ENCODE measurements around the gene CDIP1.
A peak's percentile ranks its signal among the peaks of the same experiment; 100 is the strongest.

CDIP1 gene

DNA sequence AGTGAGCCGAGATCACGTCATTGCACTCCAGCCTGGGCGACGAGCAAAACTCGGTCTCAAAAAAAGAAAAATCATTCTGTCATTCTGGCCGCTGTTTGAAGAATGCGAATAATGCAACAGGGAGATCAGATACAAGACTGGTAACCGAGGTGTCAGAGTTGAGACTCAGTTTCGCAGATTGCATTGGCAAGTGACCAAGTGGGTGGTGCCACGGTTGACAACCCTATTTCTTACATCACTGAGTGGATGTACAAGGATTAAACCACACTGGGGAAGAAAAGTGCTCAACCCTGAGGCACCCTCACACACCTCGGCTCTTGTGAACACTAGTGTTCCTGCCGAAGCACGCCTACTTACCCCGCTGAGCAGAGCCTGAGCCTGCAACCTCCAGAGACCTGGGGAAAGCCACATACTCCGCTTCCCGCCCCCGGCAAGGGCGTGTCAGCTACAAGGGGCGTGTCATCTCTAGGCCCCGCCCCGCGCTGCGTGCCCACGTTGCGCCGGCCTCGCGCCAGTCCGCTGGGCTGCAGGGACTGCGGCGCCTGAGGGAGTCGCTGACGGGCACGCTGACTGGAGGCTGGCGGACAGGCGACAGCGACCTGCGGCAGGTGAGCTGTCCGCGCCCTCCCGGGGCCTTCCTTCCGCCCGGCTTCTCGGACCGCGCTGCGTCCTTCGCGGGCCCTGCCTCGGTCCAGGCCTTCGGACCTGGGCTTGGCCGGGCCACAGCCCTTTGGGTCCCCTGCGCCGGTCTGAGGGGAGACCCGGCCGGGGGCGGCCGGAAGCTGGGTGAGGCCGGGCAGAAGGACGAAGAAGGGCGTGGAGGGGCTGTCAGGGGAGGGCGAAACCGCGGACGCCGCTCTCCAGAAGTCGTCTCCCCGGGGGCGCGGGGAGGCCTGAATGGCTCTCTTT, 62.4 kb downstream of the CDIP1 start, which contains the start of gene HMOX2:
Gene HMOX2 (plus strand): TSS at position 519 of the 909 bp plus-strand sequence. CDS start 29,127 bp downstream, outside the sequence.
- DNase-seq (ENCODE audit: low spot score) = peak; percentile 98
- TF ChIP-seq, protein P1, sequence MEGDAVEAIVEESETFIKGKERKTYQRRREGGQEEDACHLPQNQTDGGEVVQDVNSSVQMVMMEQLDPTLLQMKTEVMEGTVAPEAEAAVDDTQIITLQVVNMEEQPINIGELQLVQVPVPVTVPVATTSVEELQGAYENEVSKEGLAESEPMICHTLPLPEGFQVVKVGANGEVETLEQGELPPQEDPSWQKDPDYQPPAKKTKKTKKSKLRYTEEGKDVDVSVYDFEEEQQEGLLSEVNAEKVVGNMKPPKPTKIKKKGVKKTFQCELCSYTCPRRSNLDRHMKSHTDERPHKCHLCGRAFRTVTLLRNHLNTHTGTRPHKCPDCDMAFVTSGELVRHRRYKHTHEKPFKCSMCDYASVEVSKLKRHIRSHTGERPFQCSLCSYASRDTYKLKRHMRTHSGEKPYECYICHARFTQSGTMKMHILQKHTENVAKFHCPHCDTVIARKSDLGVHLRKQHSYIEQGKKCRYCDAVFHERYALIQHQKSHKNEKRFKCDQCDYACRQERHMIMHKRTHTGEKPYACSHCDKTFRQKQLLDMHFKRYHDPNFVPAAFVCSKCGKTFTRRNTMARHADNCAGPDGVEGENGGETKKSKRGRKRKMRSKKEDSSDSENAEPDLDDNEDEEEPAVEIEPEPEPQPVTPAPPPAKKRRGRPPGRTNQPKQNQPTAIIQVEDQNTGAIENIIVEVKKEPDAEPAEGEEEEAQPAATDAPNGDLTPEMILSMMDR (IDR thresholded peaks at IDR 0.05; ENCODE audit: extremely low read depth, missing control alignments) = peak; percentile 38

DNA sequence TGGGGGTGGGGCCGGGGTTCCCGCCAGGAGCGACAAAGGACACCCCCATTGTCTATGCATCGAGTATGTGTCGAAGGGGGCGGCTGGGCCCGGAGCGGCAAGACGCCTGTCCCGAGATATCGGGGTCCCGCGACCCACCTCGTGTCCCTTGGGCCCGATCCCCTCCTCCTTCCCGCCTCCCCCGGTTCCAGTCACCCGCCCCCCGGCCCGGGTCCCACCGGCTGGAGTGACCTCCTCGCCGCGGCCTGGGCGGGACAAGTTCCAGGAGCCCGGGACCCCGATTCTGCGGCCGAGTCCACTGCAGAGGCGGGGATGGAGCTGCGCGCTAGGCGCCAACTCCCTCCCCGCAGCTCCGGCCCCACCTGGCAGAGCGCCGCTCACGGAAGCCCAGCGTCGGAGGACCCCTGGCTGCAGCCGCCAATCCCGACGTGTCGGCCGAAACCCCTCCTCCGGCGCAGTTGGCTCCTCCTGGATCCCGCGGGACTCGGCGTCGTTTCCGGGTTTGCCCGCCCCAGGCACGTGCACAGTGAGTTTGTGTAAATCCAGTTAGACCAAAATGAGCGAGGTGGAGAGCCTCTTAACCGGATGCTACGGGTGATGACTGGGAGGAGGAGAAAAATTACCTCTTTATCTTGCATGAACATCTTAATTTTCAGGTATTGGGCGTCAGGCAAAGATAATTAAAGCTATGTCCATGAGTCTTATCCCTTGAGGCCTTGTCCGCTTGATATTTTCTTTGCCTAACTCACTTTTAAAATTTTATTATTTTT, 64.2 kb downstream of the CDIP1 start, which contains the start of gene NMRAL1:
Gene NMRAL1 (minus strand): TSS at position 434 of the 770 bp plus-strand sequence. CDS start 493 bp downstream, outside the sequence.
- TF ChIP-seq, protein P1 (IDR thresholded peaks at IDR 0.05; ENCODE audit: extremely low read depth, missing control alignments) = peak; percentile 3
- peak; percentile 94 for DNase-seq (ENCODE audit: low spot score)

DNA sequence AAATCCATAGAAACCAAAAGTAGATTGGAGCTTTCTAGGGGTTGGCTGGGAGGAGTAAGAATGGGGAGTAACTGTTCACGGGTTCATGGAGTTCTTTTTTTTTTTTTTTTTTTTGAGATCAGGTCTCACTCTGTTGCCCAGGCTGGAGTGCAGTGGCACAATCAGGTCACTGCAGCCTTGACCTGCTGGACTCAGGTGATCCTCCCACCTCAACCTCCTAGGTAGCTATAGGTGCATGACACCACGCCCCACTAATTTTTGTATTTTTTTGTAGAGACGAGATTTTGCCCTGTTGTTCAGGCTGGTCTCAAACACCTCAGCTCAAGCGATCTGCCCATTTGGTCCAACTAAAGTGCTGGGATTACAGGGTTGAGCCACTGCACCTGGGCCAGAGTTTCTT, 65.7 kb downstream of the CDIP1 start:
- TF ChIP-seq, protein P1 (IDR thresholded peaks at IDR 0.05; ENCODE audit: extremely low read depth, missing control alignments) = no peak
- DNase-seq (ENCODE audit: low spot score) = no peak

DNA sequence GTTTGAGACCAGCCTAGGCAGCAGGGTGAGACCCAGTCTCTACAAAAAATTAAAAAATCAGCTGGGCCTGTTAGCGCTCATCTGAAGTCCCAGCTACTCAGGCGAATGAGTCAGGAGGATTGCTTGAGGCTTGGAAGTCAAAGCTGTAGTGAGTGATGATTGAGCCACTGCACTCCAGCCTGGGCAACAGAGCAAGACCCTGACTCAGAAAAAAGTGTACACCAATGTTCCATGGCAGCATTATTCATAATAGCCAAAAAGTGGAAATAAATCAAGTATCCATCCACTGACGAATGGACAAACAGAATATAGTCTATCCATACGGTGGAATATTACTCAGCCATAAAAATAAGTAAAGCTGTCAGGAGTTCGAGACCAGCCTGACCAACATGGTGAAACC, 66.7 kb downstream of the CDIP1 start:
- TF ChIP-seq, protein P1 (IDR thresholded peaks at IDR 0.05; ENCODE audit: extremely low read depth, missing control alignments) = no peak
- no peak for DNase-seq (ENCODE audit: low spot score)

DNA sequence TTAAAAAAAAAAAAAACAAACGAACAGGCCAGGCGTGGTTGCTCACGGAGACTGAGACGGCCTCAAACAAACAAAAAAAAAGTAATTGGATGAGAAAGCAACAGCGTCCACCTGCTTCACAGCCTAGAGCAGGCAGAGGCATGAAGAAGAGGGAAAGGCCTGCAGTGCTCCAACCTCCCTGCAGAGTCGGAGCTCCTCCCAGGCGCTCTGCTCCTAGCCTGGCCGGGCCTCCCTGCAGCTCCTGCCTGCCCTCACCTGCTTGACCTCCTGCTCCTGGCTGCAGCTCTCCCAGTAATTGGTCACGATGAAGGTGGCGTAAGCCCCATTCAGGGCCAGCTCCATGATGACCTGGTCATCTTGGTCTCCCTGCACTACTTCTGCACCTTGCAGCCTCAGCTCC, 69.6 kb downstream of the CDIP1 start:
- DNase-seq (ENCODE audit: low spot score) = no peak
- TF ChIP-seq, protein P1 (IDR thresholded peaks at IDR 0.05; ENCODE audit: extremely low read depth, missing control alignments) = no peak

DNA sequence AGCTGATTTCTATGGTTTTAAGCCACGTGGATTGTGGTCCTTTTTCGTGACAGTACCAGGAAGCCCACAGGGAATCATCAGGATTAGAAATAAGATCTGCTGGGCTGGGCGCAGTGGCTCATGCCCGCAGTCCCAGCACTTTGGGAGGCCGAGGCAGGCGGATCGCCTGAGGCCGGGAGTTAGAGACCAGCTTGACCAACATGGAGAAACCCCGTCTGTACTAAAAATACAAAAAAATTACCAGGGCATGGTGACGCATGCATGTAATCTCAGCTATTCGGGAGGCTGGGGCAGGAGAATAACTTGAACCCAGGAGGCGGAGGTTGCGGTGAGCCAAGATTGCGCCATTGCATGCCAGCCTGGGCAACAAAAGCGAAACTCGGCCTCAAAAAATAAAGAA, 70.7 kb downstream of the CDIP1 start:
- no peak for DNase-seq (ENCODE audit: low spot score)
- TF ChIP-seq, protein P1 (IDR thresholded peaks at IDR 0.05; ENCODE audit: extremely low read depth, missing control alignments) = no peak

All from GM20000 (cell line).